DND-41 (cell line): ENCODE measurements around the gene ELOVL5.

Source experiments
- CTCF ChIP-seq: IDR thresholded peaks from 2 replicates; pipeline ENCODE4 v1.5.1; 2012; ENCODE audit warnings: borderline replicate concordance, low read length, moderate library complexity, mild to moderate bottlenecking; ENCODE audit not compliant: poor library complexity, severe bottlenecking; ENCODE audit errors: extremely low read depth
- EZH2 ChIP-seq: IDR thresholded peaks from 3 replicates; pipeline ENCODE4 v1.6.1; 2012; ENCODE audit warnings: borderline replicate concordance, low read depth, mild to moderate bottlenecking, moderate library complexity, low read length, inconsistent platforms; ENCODE audit not compliant: severe bottlenecking

- TF ChIP-seq CTCF (no peak), EZH2 (no peak)
Observed at GRCh38 chr6:53353624-53354023, 4.9 kb upstream of the ELOVL5 start.
